OCI-LY7 (cell line): ENCODE data around the gene CPPED1. TPM values are rescaled to one million over a fixed set of nuclear protein-coding genes. Genes with fewer than 3 reads are reported as not detected.

Experiments
- BruUV-seq: library from RNA; stranded (reverse); fragments of 400-500 nt; replicated peaks from 2 replicates; lab custom pipeline; 2021; lab: Mats Ljungman, UMichigan
- CTCF ChIA-PET: fragments of 300-600 bp; sonication (Branson Sonifier 250); formaldehyde crosslinking; loops from one replicate; lab custom pipeline; 2022; ENCODE audit warnings: antibody characterized with exemption; ENCODE audit not compliant: unreplicated experiment; lab: Charles Lee
- POLR2A ChIA-PET: fragments of 300-600 bp; sonication (Branson Sonifier 250); formaldehyde crosslinking; loops from one replicate; lab custom pipeline; 2022; ENCODE audit warnings: antibody characterized with exemption; lab: Charles Lee
- DNase-seq: peaks from one replicate; pipeline ENCODE4 v3.0.0-alpha.2; 2015; ENCODE audit warnings: low spot score
- H2AFZ ChIP-seq: fragments of 200-600 bp; sonication (generic), shearing (Covaris generic); 2 replicates; pipeline ENCODE4 v1.6.1; 2014; ENCODE audit warnings: mild to moderate bottlenecking, antibody characterized with exemption, low read length, moderate library complexity
- H3K27ac ChIP-seq: fragments of 200-600 bp; sonication (generic); 2 replicates; pipeline ENCODE4 v1.5.1; 2014; ENCODE audit warnings: mixed run types, low read depth, mild to moderate bottlenecking, moderate library complexity, low read length, inconsistent platforms; ENCODE audit not compliant: poor library complexity, severe bottlenecking
- H3K36me3 ChIP-seq: fragments of 200-600 bp; sonication (generic); 2 replicates; pipeline ENCODE4 v1.6.1; 2014; ENCODE audit warnings: mild to moderate bottlenecking, antibody characterized with exemption, low read length, moderate library complexity, mixed read lengths; ENCODE audit not compliant: insufficient read depth
- H3K4me1 ChIP-seq: fragments of 200-600 bp; sonication (generic); 2 replicates; pipeline ENCODE4 v1.5.1; 2014; ENCODE audit warnings: mild to moderate bottlenecking, low read length; ENCODE audit not compliant: insufficient read depth, poor library complexity, severe bottlenecking
- H3K4me2 ChIP-seq: fragments of 200-600 bp; sonication (generic); 2 replicates; pipeline ENCODE4 v1.6.1; 2014; ENCODE audit warnings: mild to moderate bottlenecking, low read length
- H3K4me3 ChIP-seq: fragments of 200-600 bp; sonication (generic); 2 replicates; pipeline ENCODE4 v1.5.1; 2014; ENCODE audit warnings: mild to moderate bottlenecking, low read depth, low read length; ENCODE audit not compliant: poor library complexity, severe bottlenecking
- H3K79me2 ChIP-seq: fragments of 200-600 bp; sonication (generic); 2 replicates; pipeline ENCODE4 v1.6.1; 2016; ENCODE audit warnings: low read depth, mild to moderate bottlenecking, low read length, moderate library complexity, mixed read lengths; ENCODE audit not compliant: insufficient read depth
- H3K9me2 ChIP-seq: fragments of 200-600 bp; sonication (generic); 2 replicates; pipeline ENCODE4 v1.6.1; 2016; ENCODE audit warnings: mild to moderate bottlenecking, low read length, mixed read lengths; ENCODE audit not compliant: insufficient read depth
- H3K9me3 ChIP-seq: fragments of 200-600 bp; sonication (generic); 2 replicates; pipeline ENCODE4 v1.6.1; 2014; ENCODE audit warnings: mild to moderate bottlenecking, mixed run types, low read length, mixed read lengths
- H4K20me1 ChIP-seq: fragments of 200-600 bp; sonication (generic); 2 replicates; pipeline ENCODE4 v1.6.1; 2014; ENCODE audit warnings: mild to moderate bottlenecking, antibody characterized with exemption, low read length, moderate library complexity, mixed read lengths; ENCODE audit not compliant: insufficient read depth
- EZH2phosphoT487 ChIP-seq: fragments of 200-600 bp; sonication (generic); IDR thresholded peaks from 2 replicates; pipeline ENCODE4 v1.6.1; 2018; ENCODE audit warnings: low read depth, borderline replicate concordance, mild to moderate bottlenecking, mixed run types, antibody characterized with exemption, low read length, moderate library complexity, mixed read lengths
- intact Hi-C: fragments of 100-400 bp; cut with micrococcal nuclease; formaldehyde crosslinking; loops from one replicate; pipeline ENCODE4 v1.10.0; 2022; ENCODE audit not compliant: unreplicated experiment
- total RNA-seq, 2 experiments: library from RNA; depleted of rRNA in 1 of 2; stranded (reverse); fragments of >200 nt in 1 of 2; shearing (Covaris generic) in 1 of 2; gene quantifications; 2 replicates each; pipeline ENCODE4 v1.2.3, GENCODE V29; 2014 to 2022
- TF ChIP-seq, protein P1 (sequence below): fragments of 200-600 bp; sonication (generic); conservative IDR thresholded peaks from 2 replicates; pipeline ENCODE4 v1.5.1; 2014; ENCODE audit warnings: mild to moderate bottlenecking, antibody characterized with exemption, low read length, moderate library complexity, mixed read lengths

The CPPED1 gene
- total RNA-seq, 2 experiments from 2014 or later = 8.6 to 14.2 TPM

DNA sequence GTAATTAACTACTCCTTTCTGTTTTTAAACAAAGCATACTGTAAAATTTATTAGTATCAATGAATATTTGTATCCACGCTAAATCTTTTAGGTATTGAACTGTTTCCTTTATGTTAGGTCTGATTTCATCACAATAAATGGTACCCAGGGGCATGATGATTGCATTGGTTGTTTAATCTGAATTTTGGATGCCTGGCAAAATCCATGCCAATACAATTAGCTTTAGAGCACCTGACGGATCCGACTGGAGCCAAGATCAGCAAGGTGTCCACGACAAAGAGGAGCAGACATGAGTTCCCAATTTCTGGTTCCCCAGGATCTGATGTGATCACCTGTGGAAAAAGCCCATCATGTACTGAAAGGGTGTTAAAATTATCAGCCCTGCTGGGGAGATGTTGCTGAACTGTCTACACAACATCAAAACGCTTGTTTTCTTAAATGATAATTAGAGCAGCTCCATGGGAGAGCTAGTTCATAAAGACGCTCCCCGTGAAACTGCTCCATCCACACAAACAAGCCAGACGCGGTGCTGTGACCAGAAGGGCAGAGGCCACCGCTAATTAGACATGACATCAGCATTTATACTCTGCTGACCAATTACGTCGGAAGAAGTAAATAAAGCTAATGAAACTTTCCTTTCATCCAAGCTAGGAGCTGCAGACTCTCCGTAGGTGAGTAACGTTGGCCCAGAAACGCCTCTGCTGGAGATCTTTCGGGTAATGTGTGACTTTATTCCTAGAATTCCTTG lies 151.7 kb downstream of the CPPED1 start:
- no peaks in the 10 kb centered on the region for H3K79me2 ChIP-seq
- no peak overlapping the region for H3K4me2 ChIP-seq
- DNase-seq = no peak
- TF ChIP-seq EZH2phosphoT487 = no peak
- TF ChIP-seq, protein P1, sequence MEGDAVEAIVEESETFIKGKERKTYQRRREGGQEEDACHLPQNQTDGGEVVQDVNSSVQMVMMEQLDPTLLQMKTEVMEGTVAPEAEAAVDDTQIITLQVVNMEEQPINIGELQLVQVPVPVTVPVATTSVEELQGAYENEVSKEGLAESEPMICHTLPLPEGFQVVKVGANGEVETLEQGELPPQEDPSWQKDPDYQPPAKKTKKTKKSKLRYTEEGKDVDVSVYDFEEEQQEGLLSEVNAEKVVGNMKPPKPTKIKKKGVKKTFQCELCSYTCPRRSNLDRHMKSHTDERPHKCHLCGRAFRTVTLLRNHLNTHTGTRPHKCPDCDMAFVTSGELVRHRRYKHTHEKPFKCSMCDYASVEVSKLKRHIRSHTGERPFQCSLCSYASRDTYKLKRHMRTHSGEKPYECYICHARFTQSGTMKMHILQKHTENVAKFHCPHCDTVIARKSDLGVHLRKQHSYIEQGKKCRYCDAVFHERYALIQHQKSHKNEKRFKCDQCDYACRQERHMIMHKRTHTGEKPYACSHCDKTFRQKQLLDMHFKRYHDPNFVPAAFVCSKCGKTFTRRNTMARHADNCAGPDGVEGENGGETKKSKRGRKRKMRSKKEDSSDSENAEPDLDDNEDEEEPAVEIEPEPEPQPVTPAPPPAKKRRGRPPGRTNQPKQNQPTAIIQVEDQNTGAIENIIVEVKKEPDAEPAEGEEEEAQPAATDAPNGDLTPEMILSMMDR = no peak
- intact Hi-C loops = no loop called here
- no TSS peak for BruUV-seq
- ChIA-PET CTCF (no interaction called here), POLR2A (no interaction called here)
- no peak overlapping the region for H3K4me3 ChIP-seq
- H3K4me1 ChIP-seq = no peaks in the 10 kb centered on the region
- no peak overlapping the region for H3K27ac ChIP-seq
- no peaks in the 10 kb centered on the region for H3K36me3 ChIP-seq
- no peak overlapping the region for H2AFZ ChIP-seq
- H3K9me2 ChIP-seq = no peaks in the 10 kb centered on the region
- H4K20me1 ChIP-seq = no peaks in the 10 kb centered on the region
- no peaks in the 10 kb centered on the region for H3K9me3 ChIP-seq

DNA sequence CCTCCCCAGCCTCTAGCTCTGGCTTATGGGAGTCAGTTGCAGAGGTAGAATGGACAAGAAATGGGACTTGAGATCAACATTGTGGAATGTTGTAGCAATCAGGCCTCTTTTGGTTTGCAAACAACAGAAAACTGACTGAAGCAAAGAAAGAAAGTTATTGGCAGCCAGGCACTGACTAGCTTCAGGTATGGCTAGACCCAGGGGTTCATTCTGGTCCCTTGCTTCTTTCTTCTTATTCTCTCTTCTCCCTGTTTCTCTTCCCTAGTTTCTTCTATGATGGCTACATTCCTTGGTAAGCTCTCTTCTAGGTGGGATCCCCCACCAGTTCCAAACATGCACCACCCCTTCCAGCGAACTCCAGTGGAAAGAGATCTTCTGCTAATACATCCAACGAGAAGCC lies 154.3 kb downstream of the CPPED1 start:
- H3K27ac ChIP-seq = no peak overlapping the region
- no peaks in the 10 kb centered on the region for H3K9me2 ChIP-seq
- H2AFZ ChIP-seq = no peak overlapping the region
- peaks cover 5% of the 10 kb centered on the region for H3K4me1 ChIP-seq
- BruUV-seq = no TSS peak
- no peaks in the 10 kb centered on the region for H3K9me3 ChIP-seq
- ChIA-PET CTCF (no interaction called here), POLR2A (interaction anchor here (0.7 kb wide), 1 partner anchor 185 kb away, joined by 6 read pairs; no protein-coding TSS in a partner anchor)
- no peak for TF ChIP-seq EZH2phosphoT487
- TF ChIP-seq, protein P1 = no peak
- no peak overlapping the region for H3K4me2 ChIP-seq
- intact Hi-C loops = no loop called here
- H3K36me3 ChIP-seq = no peaks in the 10 kb centered on the region
- no peaks in the 10 kb centered on the region for H3K79me2 ChIP-seq
- no peaks in the 10 kb centered on the region for H4K20me1 ChIP-seq
- no peak overlapping the region for H3K4me3 ChIP-seq
- DNase-seq = no peak
